Stimulated activated naive CD8-positive, alpha-beta T cell treated with anti-CD3 and anti-CD28 coated beads, Interleukin-15, Interleukin-2, amounts not matched to agents 100 U/mL and 50 U/mL, for 24 hours (primary cell): ENCODE data around the gene PASK.
"Not testable (repeated sequence)": the region's sequence is repeated elsewhere in the genome, so short reads cannot be mapped to it uniquely, and the experiment has no call there.

Source experiments
- ATAC-seq: fragments of 150-1000 bp; cut with Tn5 transposase; one replicate; pipeline ENCODE4 v1.10.0; 2021
- DNase-seq: peaks from one replicate; pipeline ENCODE4 v3.0.0; 2021

Gene PASK

DNA sequence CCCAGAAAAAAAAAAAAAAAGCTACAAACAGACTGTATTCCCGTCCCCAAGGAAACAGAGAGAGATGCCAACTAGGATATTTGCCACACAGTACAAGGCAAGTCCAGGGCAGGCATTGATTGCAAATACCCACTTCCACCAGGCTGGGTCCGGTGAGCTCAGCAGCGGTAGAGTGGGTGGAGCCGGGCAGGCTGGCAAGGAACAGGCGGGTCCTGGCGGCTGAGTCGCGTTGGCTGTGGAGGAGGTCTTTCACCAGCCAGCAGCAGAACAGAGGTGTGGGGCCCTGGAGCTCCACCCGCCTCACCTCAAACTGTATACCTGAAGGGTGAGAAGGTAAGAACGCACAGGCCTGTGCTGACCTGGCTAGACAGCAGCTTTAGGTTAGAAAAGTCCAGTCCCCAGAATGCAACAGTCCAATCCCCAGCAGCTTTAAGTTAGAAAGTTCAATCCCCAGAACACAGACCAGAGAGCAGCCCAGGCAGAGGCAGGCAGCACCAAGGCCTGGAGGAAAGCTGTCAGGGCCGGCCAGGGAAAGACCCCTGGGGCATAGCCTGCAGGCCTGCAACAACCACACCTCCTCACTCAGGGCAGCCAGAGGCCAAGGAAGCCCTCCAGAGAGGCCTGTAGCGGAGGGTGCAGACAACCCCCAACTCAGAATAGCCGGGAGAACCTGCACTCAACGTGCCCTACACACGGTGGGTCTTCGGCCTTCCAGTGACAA, 25.3 kb downstream of the PASK start:
- ATAC-seq (no peak), DNase-seq (no peak)

- no peak for ATAC-seq
- no peak for DNase-seq
Measured at GRCh38 chr2:241122376-241123002, 26.8 kb downstream of the PASK start.

DNA sequence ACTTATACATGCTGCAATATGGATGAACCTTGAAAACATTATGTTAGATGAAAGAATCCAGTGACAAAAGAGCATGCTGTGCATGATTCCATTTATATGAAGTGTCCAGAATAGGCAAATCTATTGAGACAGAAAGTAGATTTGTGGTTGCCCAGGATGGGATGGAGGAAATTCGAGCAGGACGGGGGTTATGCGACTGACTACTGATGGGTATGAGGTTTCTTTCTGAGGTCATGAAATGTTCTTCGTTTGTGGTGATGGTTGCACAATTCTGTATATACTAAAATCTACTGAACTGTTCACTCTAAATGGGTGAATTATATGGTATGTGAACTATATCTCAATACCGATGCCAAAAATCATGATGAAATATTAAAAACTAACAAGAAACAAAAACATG, 28.3 kb downstream of the PASK start:
- DNase-seq (no peak), ATAC-seq (no peak)

GRCh38 chr2:241120440-241120839, 28.8 kb downstream of the PASK start:
- ATAC-seq (peak; percentile 34), DNase-seq (no peak)

- ATAC-seq (no peak), DNase-seq (no peak)
Measured at GRCh38 chr2:241118737-241119505, 30.4 kb downstream of the PASK start.

- no peak for ATAC-seq
- no peak for DNase-seq
Measured at GRCh38 chr2:241116606-241117560, 32.4 kb downstream of the PASK start.

GRCh38 chr2:241115361-241115760, 33.9 kb downstream of the PASK start:
- no peak for ATAC-seq
- no peak for DNase-seq

DNA sequence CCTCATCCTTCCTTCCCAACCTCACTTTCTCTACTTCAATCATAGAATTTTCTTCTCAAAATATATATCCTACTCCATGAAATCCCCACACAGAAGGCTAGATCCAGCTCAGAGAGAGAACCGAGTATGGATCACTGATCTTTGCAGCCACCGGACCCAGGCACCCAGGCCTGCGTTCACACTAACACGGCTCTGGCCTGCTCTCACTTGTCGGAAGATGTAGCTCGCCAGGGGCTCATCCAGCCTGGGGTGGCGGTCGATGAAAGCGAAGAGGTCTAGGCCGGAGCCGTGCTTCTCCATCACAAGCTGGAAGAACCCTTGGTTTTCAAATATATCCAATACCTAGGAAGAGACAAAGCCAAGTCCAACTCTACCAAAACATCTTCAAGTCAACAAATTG, 34.4 kb downstream of the PASK start:
- ATAC-seq (no peak), DNase-seq (no peak)

DNA sequence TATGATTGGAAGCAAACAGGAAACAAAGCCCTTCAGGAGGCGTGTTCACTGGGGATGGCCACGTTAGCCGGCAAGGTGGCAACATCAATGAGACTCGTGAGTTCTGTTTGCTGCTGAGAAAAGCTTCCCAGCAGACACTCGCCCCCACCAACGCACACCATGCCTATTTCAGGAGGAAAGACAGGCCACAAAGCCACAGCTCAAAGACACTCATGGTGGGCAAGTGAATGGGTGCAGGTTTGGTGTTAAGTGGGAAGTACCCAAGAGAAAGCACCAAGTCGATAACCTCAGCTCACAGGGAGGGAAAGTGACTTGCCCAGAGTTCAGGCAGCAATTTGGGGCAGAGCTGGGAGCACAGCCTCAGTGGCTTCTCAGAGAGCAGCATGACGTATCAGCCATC, 36.7 kb downstream of the PASK start:
- DNase-seq: peak; percentile 50
- peak; percentile 70 for ATAC-seq

- DNase-seq (no peak), ATAC-seq (no peak)
Measured at GRCh38 chr2:241112046-241112445, 37.2 kb downstream of the PASK start.

- ATAC-seq: peak; percentile 25
Measured at GRCh38 chr2:241111440-241111805, 37.8 kb downstream of the PASK start.

DNA sequence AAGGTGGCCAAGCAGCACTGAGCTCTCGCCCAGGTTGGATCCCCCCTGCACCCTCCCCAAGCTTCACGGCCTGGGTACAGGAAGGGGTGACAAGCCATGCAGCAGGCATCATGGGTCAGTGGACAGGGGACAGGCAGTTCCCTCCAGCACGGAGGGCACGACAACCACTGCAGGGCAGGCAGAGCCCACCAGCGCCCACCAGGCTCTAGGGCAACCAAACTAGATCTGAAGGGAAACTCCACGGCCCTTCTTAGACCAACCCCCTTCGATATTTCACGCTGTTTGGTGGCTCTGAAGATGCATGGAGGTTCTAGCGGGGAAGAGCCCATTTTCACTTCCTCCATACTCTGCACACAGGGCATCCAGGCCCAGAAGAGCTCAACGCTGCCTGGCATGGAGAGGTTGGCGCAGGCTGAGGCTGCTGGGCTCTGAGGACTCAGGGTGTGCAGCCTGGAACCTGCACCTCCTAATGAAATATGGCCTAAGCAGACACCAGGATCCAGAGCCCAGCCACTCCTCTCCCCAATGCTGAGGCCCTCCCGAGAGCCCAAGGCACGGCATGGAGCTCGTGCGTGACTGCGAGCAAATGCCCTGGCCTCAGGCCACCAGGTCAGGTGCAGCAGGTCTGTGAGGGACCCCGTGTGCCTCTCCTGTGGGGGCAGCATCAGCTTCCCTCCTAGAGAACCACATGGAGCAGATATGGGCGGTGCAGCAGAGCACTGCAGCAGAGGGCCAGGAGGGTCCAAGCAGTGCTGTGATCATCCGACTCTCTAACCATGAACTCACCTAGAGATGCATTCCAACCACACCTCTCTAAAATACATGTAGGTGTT, 38.4 kb downstream of the PASK start:
- DNase-seq: no peak
- ATAC-seq: peak; percentile 7

More at GRCh38 chr2:241111440-241111805, 37.8 kb downstream of the PASK start:
- DNase-seq: no peak

DNA sequence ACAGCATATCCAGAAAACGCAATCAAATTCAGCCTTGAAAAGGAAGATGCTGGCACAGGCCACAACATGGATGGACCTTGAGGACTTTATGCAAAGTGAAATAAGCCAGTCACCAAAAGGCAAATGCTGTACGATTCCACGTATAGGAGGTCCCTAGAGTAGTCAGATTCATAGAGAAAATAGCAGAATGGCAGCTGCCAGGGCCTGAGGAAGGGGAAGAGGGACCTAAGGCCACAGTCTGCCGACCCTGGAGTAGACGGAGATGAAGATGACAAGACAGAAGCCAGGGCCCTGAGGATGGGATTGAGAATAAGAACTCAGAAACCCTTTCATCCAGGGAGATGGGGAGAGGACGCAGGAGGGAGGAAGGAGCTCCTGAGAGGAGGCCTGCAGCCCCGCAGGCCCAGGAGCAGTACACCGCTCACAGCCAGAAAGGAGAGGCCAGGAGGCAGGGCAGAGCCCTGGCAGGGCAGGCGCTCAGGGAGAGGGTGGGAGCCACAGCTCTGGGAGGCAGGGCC, 39.1 kb downstream of the PASK start:
- ATAC-seq (no peak), DNase-seq (no peak)

- no peak for ATAC-seq
- no peak for DNase-seq
Measured at GRCh38 chr2:241109210-241110088, 39.8 kb downstream of the PASK start.

DNA sequence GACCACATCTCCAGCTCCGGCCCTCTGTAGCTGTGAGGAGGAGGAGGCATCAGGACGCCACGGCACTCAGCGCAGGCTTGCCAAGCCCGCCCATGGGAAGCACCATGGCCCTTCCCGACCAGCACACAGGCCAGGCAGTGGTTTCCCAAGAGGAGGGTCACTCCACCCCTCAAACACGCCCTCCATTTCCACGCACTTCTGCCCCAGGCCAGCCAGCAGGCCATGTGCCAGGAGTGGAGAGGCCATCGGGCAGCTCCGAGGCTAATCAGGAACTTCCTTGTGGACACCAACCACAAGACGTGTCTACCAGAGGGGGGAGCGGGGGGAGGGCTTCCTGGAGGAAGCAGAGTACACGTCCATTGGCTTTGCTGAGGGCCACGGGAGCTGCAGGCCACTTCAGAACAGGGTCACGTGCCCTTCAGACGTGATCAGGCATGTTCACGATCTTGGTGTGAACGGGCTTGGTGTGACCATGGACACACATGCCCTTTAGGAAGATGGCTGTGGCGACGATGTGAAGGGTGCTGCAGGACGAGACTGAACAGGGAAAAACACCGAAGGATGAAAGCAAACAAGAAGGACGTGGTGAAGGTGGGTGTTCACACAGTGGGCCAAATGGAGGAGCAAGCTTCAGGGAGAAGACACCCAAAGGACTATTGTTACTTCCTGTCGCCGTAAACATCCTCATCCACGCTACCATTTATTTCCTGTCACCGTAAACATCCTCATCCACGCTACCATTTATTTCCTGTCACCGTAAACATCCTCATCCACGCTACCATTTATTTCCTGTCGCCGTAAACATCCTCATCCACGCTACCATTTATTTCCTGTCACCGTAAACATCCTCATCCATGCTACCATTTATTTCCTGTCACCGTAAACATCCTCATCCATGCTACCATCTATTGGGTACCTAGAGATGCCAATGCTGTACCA, 40.7 kb downstream of the PASK start:
- DNase-seq: no peak
- no peak for ATAC-seq

DNA sequence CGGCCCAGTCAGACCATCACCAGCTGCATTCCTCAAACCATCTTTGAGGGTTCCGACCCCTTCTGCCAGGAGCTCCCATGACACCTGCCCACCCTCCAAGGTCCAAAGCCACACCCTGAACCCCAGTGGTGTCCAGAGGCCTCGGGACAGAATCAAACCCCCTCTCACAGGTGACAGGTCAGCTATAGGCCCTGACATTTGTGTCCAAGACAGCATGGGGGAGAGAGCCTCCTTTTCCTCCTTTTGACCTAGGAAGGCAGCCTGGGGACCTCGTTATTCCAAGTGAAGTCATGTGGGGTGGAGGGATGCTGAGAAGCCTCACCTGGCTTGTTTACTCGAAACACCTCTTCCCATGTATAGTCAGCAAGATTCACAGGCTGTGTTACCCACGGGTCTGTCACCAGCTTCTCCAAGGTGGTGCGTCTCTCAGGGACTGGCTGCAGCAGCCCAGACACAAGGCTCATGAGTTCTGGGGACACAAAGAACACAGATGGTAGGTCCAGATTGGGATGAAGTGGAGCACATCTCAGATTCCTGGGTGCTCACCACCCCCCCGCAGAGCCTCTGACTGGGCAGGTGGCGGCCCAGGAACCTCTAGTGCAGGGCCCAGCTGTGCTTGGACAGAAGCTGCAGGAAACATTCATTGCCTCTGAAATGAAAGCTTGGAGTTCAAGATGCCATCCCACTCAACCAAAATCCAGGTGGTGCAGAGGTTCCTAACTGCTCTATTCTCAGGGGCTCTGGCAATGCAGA, 42.1 kb downstream of the PASK start:
- ATAC-seq (no peak), DNase-seq (no peak)

DNA sequence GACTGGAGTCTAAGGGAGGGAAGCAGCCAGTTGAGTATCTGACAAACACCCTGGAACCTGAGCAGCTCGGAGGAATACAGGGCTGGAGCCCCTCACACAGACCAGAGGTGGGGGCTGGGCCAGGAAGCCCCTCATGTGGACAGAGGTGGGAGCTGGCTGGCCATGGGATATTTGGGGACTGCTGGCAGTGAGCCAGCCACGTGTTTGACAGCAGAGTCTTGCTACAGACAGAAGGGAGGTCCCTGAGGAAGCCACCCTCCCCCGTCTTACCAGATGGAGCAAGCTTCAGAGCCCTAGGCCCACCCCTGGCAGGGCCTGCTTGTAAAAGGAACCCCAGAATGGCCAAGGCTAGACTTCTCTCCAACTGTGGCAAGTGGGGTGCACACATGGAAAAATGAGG, 43.6 kb downstream of the PASK start:
- ATAC-seq (no peak), DNase-seq (no peak)

- not testable (repeated sequence) for ATAC-seq, DNase-seq
Measured at GRCh38 chr2:241104611-241105010, 44.7 kb downstream of the PASK start.
